Spleen (tissue), 7 donors: Measurements from ENCODE around the gene GEMIN4.

Experiments
- CTCF ChIP-seq, 11 experiments: fragments of 200-600 bp in 7 of 11; fragments of 450-650 bp in 4 of 11; sonication (generic) in 4 of 11; IDR thresholded peaks in 8 of 11; conservative IDR thresholded peaks in 3 of 11; 1 replicate in 7 of 11; 2 replicates in 4 of 11; pipeline versions ENCODE4 v1.4.0 to v1.8.0; 2016 to 2021; ENCODE audit warnings: antibody characterized with exemption in 11 of 11, inconsistent platforms in 4 of 11, mild to moderate bottlenecking in 1 of 11
- POLR2A ChIP-seq, 3 donors: fragments of 450-650 bp; IDR thresholded peaks; one replicate each; pipeline ENCODE4 v1.5.1; 2017; ENCODE audit warnings: antibody characterized with exemption in 3 of 3, mild to moderate bottlenecking in 1 of 3
- POLR2AphosphoS5 ChIP-seq, 3 donors: sonication (generic); formaldehyde crosslinking; IDR thresholded peaks; one replicate each; pipeline ENCODE4 v1.5.1; 2017; ENCODE audit warnings: antibody characterized with exemption in 3 of 3
- donor health status: DM: no; HTN: no; CAD: no; lungs with moderate emphysema.
- donor health status: DM: no; HTN: no; CAD: no.
- donor health status: DM: no; HTN: no; CAD: no.

GRCh38 chr17:708132-708531 is 43.9 kb downstream of the GEMIN4 start:
- no peak for TF ChIP-seq CTCF (IDR thresholded peaks at IDR 0.05 in 8 of 11, conservative IDR thresholded peaks at IDR 0.05 in 3 of 11)
- TF ChIP-seq POLR2A (IDR thresholded peaks at IDR 0.05), result no peak
- TF ChIP-seq POLR2AphosphoS5 (IDR thresholded peaks at IDR 0.05), result no peak
